HG03175 (cell line): ENCODE results near the gene PPFIA1.

ENCODE experiments used
- ATAC-seq: cut with Tn5 transposase; IDR thresholded peaks from one replicate; pipeline ENCODE4 v1.9.1; 2021; ENCODE audit warnings: mild to moderate bottlenecking, moderate library complexity; ENCODE audit not compliant: unreplicated experiment

The PPFIA1 gene

GRCh38 chr11:70409437-70409836 is 138.9 kb downstream of the PPFIA1 start:
- no peak for ATAC-seq

GRCh38 chr11:70409871-70410270 is 139.4 kb downstream of the PPFIA1 start:
- ATAC-seq, result no peak

- ATAC-seq, result no peak
Observed at GRCh38 chr11:70410276-70411205, 140.1 kb downstream of the PPFIA1 start.

GRCh38 chr11:70411713-70412452 is 141.4 kb downstream of the PPFIA1 start:
- ATAC-seq, result no peak

DNA sequence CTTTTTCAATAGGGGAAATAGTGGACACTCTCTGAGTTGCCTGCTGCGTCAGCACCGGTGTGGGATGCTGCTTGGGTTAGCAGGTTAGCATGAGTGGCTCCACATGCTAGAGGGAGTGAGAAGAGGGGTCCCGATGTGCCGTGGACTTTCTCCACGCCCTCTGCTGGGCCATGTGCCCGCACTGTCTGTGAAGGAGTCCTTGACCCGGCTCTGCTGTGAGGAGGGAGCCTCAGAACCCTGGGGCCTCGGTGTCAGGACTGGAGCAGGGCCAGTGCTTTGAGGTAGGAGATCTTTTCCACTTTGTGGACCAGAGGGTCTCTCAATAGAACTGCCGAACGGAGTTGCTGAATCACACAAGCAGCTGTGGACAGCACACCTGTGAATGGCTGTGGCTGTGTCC is 142.7 kb downstream of the PPFIA1 start:
- no peak for ATAC-seq

DNA sequence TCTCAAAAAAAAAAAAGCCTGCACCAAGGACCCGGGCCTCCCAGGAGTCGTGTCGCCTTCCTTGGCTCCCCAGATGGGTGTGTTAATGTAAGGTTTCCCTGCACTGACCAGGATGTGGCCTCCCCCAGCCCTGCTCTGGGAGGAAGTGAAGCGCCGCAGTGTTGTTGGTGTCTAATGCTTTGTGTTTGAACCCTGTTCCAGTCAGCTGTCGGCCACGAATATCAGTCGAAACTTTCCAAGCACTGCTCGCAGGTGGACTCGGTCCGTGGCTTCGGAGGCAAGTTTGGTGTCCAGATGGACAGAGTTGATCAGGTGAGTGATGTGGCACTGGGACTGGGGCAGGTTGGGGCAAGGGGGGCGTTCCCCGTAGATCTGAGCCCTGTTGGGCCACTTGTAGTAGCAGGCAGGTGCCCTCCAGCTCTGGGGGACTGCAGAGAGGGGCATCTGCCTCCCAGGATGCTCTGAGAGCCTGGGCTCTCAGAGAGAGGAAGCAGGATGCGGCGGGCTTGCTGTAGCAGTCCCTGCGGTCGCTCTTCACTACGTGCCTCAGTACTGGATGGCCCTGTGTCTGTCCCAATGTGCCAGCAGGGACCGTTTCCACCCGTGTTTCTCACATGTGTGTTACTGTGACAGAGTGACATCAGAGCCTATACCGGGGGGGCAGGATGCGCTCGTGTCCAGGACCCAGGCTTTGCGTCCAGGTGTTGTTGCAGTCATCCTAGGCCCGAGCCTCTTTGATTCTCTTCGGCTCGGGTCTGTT is 144.0 kb downstream of the PPFIA1 start:
- no peak for ATAC-seq

DNA sequence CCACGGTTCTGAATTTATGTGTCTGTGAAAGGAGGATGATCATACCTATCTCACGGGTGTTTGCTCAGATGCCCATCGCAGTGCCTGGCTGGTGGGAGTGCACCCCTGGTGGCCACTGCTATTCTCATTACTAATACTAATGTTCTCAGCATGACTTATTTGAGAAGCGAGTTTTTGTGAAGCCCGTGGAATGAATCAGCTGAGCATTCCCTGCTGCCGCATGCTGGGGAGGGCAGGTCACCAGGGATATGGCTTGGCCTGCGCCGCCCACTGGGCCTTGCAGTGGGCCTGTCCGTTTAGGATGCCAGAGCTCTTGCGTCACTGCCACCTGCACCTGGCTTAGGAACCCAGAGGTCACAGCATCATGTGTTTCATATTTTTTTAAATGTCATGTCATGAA is 144.7 kb downstream of the PPFIA1 start:
- no peak for ATAC-seq

DNA sequence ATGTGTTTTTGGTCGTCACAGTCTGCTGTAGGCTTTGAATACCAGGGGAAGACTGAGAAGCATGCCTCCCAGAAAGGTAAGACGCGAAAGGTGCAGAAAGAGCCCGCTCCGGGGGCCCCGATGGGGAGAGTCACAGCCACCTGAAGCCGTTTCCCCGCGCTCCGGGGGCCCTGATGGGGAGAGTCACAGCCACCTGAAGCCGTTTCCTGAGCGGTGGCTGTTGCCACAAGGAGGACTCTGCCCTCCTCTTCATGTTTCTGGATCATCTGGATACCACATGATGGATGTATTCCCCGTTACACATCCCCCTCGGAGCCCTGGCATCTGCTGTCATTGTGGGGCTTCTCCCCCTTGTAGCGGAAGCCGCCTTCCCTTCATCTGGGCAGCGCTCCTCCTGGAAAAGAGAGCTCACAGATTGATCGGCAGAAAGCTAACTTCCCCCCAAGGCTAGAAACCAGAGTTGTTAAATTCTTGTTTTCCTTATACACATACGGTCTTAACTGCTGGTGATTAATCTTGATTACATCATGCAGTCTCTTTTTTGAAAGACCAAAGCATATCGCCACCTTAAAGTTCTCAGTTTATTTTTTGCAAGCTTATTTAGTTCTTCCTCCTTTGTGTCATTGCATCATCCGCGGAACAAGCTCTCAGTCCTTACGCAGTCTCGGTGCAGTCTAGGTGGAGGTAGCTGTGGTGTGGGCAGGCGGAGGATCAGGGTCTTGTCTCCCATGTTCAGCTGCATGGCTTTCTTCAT is 145.3 kb downstream of the PPFIA1 start:
- no peak for ATAC-seq

DNA sequence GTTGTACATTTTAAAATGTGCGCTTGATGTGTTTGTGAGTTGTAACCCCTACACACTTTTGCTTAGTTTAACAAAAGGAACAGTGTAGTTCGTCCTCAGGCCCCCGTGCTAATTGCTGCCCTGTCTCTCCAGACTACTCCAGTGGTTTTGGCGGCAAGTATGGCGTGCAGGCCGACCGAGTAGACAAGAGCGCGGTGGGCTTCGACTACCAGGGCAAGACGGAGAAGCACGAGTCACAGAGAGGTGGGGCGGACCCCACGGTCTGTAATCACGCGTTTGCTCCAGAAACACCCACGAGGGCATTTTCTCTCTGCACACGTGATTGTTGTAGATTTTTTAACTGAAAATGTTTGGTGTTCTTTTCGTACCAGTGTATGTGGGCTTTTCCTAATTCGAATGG is 146.4 kb downstream of the PPFIA1 start:
- no peak for ATAC-seq

DNA sequence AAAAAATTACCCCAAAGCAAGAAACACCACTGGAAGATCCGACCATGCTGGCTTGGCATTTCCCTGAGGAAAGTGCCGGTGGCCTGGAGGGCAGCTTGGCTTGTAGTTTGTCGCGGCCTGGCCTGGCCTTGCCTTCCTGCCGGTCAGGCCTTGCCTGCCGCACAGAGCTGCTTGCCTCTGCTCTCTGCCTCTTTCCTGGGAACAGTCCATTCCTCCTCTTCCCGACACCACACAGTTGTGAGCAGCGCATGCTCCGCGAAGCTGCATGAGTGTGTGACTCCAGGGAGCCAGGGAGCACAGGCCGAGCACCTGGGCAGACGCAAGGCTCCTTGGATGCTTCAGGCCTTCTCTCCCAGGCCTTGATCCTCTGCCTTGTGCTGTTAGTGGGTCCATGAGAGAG is 147.6 kb downstream of the PPFIA1 start:
- no peak for ATAC-seq

DNA sequence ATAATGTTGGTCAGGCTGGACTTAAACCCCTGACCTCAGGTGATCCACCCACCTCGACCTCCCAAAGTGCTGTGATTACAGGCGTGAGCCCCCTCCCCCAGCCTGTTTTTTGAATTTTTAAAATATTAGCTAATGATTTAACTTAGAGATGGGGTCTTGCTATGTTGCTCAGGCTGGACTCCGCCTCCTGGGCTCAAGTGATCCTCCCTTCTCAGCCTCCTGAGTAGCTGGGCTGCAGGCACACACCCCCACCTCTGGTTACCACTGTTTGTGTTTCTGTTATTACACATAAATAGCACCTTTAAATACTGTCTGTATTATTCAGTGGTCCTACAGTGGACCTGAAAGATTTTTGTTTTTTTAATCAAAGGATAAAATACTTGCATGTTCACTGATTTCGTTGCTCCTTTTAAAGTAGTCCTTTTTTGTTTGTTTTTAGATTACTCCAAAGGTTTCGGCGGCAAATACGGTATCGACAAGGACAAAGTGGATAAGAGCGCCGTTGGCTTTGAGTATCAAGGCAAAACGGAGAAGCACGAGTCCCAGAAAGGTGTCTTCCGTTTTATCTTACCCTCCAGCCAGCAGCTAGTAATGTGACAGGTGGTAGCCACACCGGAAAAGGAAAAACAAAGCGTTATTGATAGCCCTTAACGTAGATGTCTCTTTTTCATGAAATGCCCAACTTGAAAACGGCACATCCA is 149.0 kb downstream of the PPFIA1 start:
- ATAC-seq, result no peak

DNA sequence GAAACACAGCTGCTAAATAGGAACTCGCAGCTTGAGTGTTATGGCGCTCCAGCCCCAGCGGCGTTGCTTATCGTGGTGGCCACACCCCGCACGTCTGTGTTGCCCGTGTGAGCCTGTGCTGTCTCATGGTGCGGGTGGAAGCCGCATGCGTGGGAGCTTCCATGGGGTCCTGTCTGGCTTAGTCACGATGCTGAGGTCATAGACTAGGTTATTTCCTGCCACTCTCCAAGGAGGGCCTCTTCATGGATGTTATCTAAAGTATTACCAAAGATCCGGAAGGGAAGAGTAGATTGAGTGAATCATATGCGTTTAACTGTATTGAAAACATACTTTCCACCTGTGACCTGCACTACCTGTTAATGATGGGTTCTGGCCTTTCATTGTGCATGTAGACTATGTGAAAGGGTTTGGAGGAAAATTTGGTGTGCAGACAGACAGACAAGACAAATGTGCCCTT is 149.5 kb downstream of the PPFIA1 start:
- no peak for ATAC-seq

DNA sequence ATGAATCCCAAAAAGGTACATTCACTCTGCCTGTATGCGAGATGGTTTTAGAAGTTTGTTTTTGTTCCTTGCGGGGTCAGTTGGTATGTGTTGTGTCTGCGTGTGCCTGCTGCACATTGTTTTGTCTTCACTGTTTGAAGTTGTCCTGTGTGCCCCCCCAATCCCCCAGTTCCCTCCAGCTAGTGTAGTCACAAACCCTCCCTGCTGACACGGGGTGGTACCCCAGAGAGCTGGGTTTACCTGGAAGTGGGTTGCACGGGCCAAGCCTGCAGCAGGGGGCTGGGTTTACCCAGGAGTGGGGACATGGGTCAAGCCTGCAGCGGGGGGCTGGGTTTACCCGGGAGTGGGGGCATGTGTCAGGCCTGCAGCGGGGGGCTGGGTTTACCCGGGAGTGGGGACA is 150.0 kb downstream of the PPFIA1 start:
- ATAC-seq, result no peak

DNA sequence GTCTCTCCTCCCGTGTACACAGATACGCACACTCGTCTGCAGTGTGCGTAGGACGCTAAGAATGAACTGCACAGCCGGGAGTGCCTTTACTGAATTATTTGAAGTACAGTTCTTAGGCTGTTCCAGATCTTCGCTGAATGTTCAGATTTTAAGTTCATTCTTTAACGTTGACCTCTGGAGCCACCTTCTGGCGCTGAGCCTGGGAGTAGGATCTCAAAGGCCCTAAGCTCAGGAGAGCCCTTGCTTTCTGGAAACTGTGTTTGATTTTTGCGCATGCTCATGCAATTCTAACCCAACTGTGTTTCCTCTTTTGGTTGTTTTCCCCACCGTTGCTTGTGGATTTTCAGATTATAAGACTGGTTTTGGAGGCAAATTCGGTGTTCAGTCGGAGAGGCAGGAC is 150.6 kb downstream of the PPFIA1 start:
- ATAC-seq, result no peak

DNA sequence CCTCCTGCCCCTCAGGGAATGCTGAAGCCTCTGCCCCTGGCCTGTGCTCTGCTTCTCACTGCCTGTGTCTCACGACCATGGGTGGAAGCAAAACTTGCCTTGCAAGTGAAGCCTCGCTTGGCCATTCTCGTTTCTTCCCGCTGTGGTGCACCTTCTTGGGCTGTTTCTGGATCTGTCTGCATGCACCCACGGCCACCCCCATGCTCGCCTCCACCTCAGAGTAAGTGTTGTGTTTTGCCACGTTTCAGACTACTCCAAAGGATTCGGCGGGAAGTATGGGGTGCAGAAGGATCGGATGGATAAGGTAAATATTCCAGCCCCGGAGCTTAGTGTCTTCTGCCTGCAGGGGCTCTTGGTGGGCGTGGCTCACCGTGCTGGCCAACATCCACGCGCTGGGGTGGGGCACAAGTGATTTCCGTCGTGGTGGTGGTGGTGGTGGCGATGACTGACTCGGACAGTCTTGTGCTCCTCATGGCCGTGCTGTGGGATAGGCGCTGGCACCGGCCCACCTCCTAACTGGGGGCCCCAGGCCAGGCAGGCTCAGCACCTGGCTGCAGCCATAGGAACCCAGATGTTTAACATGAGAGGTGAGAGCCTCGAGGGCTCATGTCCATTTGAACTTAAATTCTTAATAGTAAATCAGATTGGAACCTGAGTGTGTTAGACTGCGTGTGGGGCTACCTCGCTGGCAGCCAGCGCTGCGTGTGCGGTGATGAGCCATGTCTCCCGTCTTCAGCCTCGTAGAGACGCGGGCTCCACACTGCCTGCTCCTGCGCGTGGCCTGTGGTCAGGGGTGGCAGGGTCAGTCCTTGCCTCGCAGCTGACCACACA is 152.4 kb downstream of the PPFIA1 start:
- no peak for ATAC-seq

DNA sequence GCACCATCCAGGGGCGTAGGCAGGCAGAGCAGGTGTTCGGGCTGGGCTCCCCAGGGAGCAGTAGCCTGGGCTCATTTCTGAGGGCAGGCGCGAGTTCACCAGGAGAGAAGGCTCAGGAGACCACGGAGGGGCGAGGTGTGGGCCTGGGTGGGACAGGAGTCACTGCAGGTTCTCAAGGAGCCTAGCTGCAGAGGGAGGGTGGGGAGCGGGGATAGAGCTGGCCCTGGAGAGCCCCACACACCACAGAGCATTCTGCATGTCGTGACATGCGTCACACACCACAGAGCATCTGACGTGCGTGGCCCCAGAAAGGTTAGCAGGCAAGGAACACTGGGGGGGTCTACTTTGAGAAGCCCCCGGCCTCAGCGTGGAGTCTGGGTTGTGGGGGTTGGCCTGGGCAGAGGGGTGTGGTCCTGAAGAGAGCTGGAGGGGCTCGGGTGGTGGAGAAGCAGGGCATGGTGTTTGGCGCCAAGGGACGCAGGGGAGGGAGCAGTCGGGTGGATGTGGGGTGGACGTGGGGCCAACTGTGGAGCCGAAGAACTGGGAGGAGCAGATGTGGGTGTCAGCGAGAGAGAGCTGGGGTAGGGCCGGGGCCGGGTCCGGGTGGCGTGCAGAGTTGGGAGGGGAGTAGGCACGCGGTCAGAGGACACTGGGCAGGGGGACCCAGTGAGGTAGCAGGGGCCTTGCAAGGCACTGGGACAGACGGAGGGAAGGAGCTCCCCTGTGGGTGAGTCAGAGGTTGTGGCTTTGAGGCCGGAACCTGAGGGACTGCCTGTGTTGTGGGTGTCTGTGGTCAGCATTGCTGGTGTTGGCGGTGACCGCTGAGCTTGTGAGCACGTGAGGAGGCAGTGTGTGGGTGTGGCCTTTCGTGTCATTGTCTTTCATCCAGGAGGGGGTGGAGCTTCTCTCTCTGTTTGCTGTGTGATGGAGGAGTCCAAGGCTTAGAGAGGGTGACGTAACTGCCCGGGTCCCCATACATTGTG is 153.3 kb downstream of the PPFIA1 start:
- no peak for ATAC-seq

DNA sequence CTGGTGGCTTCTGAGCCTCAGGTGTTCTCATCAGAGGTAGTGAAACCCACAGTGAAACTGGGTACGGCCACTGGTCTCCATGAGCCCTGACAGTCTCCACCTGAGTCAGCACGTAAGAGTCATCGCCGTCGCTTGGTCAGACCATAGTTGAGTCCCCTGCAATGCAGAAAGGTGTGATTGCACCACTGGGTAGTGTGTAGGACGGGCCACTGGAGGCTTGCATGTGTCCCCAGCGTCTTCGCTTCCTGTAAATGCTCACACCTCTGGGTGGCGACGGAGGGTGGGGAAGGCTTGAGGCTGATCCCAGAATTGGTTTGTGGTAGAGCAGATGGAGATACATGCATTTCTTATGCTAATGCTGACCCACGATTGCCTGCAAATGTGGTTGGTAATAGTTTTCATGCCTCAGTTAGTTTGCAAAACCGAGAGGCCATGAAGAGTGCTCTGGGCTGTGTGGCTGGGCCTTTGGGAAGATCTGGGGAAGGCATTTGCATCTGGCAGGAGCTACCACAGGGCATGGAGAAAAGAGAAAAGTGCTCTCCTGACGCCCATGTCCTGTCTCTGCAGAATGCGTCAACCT is 154.4 kb downstream of the PPFIA1 start:
- ATAC-seq, result no peak

- no peak for ATAC-seq
Observed at GRCh38 chr11:70427436-70427835, 156.9 kb downstream of the PPFIA1 start.
